PC-3 (cell line): ENCODE results near the gene TPM1. TPM values are rescaled to one million over a fixed set of nuclear protein-coding genes. Genes with fewer than 3 reads are reported as not detected.

Source experiments
- ATAC-seq: fragments of 200-7000 bp; cut with Tn5 transposase; 2 replicates; pipeline ENCODE4 v1.9.1; 2020; ENCODE audit warnings: mild to moderate bottlenecking, moderate library complexity
- BruUV-seq: library from RNA; stranded (reverse); fragments of 400-500 nt; replicated peaks from 2 replicates; lab custom pipeline; 2021; lab: Mats Ljungman, UMichigan
- CTCF ChIA-PET: fragments of 300-600 bp; sonication (Branson Sonifier 250); formaldehyde crosslinking; loops from one replicate; lab custom pipeline; 2022; ENCODE audit warnings: antibody characterized with exemption; lab: Charles Lee
- POLR2A ChIA-PET: fragments of 300-600 bp; sonication (Branson Sonifier 250); formaldehyde crosslinking; loops from one replicate; lab custom pipeline; 2022; ENCODE audit warnings: antibody characterized with exemption; ENCODE audit not compliant: unreplicated experiment; lab: Charles Lee
- DNase-seq: peaks from one replicate; pipeline ENCODE4 v3.0.0-alpha.2; 2015
- H2AFZ ChIP-seq: fragments of 300-600 bp; sonication (generic); 2 replicates; pipeline ENCODE4 v1.6.0; 2016; ENCODE audit warnings: antibody characterized with exemption, low read length
- H3F3A ChIP-seq: fragments of 300-600 bp; sonication (generic); one replicate; pipeline ENCODE4 v1.6.0; 2017; ENCODE audit warnings: antibody characterized with exemption, low read length, control low read depth, mild to moderate bottlenecking; ENCODE audit not compliant: unreplicated experiment
- H3K27ac ChIP-seq: fragments of 300-600 bp; sonication (generic); 2 replicates; pipeline ENCODE4 v1.5.1; 2016; ENCODE audit warnings: mild to moderate bottlenecking, low read length
- H3K27me3 ChIP-seq: fragments of 300-600 bp; sonication (generic); 2 replicates; pipeline ENCODE4 v1.6.1; 2016; ENCODE audit warnings: low read length, mixed read lengths
- H3K36me3 ChIP-seq: fragments of 300-600 bp; sonication (generic); 2 replicates; pipeline ENCODE4 v1.6.1; 2016; ENCODE audit warnings: low read depth, mixed run types, low read length, mixed read lengths
- H3K4me1 ChIP-seq: fragments of 300-600 bp; sonication (generic); 2 replicates; pipeline ENCODE4 v1.5.1; 2016; ENCODE audit warnings: low read length; ENCODE audit not compliant: insufficient read depth
- H3K4me2 ChIP-seq: fragments of 300-600 bp; sonication (generic); 2 replicates; pipeline ENCODE4 v1.6.0; 2016; ENCODE audit warnings: low read length
- H3K4me3 ChIP-seq: fragments of 300-600 bp; sonication (generic); 2 replicates; pipeline ENCODE4 v1.5.1; 2016; ENCODE audit warnings: mild to moderate bottlenecking, low read length, mixed read lengths
- H3K79me2 ChIP-seq: fragments of 300-600 bp; sonication (generic); 2 replicates; pipeline ENCODE4 v1.6.1; 2017; ENCODE audit warnings: low read length, mixed read lengths
- H3K9ac ChIP-seq: fragments of 300-600 bp; sonication (generic); 2 replicates; pipeline ENCODE4 v1.6.0; 2016; ENCODE audit warnings: mild to moderate bottlenecking, low read length
- H3K9me2 ChIP-seq: fragments of 300-600 bp; sonication (generic); replicated peaks from 2 replicates; pipeline ENCODE4 v1.6.1; 2016; ENCODE audit warnings: mixed run types, low read length, mixed read lengths
- H3K9me3 ChIP-seq: fragments of 300-600 bp; sonication (generic); 2 replicates; pipeline ENCODE4 v1.6.1; 2016; ENCODE audit warnings: low read length, mixed read lengths
- H4K20me1 ChIP-seq: fragments of 300-600 bp; sonication (generic); 2 replicates; pipeline ENCODE4 v1.6.1; 2016; ENCODE audit warnings: low read length, mixed read lengths
- EZH2 ChIP-seq: fragments of 300-600 bp; sonication (generic); IDR thresholded peaks from one replicate; pipeline ENCODE4 v1.6.1; 2017; ENCODE audit warnings: antibody characterized with exemption, mild to moderate bottlenecking, low read length; ENCODE audit not compliant: unreplicated experiment
- EZH2phosphoT487 ChIP-seq: fragments of 300-600 bp; sonication (generic); IDR thresholded peaks from 2 replicates; pipeline ENCODE4 v1.6.1; 2018; ENCODE audit warnings: mild to moderate bottlenecking, antibody characterized with exemption, low read length, borderline replicate concordance
- intact Hi-C: fragments of 100-400 bp; cut with micrococcal nuclease; formaldehyde crosslinking; loops from 2 replicates; pipeline ENCODE4 v1.9.0; 2023
- total RNA-seq: library from RNA; depleted of rRNA; stranded (reverse); fragments of >200 nt; gene quantifications from 2 replicates; pipeline ENCODE4 v1.2.3, GENCODE V29; 2014
- TF ChIP-seq, protein P1 (sequence below): fragments of 300-600 bp; sonication (generic); conservative IDR thresholded peaks from 2 replicates; pipeline ENCODE4 v1.5.1; 2017; ENCODE audit warnings: antibody characterized with exemption, low read depth, mild to moderate bottlenecking, low read length

Gene TPM1
- total RNA-seq, 1 experiment from 2014 or later: 127 TPM

DNA sequence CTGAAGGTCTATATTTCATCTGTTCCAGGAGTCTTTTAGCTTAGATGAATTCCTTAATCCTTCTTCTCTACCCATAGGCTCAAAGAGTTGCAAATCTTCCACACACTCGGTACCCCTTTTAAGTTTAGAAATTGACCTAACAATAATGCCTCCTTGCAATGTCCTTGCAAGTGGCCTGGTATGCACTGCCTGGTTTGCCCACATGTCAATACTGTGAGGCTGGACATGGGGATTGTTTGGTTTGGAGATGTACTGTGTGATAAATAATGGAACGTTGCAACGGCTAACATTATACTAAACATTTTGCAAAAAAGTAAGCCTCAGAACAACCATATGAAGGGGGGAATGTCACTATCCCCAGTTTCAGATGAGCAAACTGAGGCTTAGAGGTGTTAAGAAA is 22.4 kb upstream of the TPM1 start:
- Histone ChIP-seq H2AFZ (no peak overlapping the region), H3K4me1 (peaks cover 34% of the 10 kb centered on the region), H3K9me3 (no peaks in the 10 kb centered on the region), H3K9me2 (no peaks in the 10 kb centered on the region), H3K27ac (peak overlapping the region; percentile 73), H3F3A (no peaks in the 10 kb centered on the region), H3K79me2 (no peaks in the 10 kb centered on the region), H4K20me1 (no peaks in the 10 kb centered on the region), H3K4me3 (no peak overlapping the region), H3K36me3 (no peaks in the 10 kb centered on the region), H3K9ac (no peak overlapping the region), H3K4me2 (peak overlapping the region; percentile 33), H3K27me3 (no peaks in the 10 kb centered on the region)
- ChIA-PET CTCF (no interaction called here), POLR2A (no interaction called here)
- ATAC-seq (no peak), DNase-seq (no peak)
- BruUV-seq: no TSS peak
- intact Hi-C loops: no loop called here
- no peak for TF ChIP-seq EZH2
- TF ChIP-seq, protein P1, sequence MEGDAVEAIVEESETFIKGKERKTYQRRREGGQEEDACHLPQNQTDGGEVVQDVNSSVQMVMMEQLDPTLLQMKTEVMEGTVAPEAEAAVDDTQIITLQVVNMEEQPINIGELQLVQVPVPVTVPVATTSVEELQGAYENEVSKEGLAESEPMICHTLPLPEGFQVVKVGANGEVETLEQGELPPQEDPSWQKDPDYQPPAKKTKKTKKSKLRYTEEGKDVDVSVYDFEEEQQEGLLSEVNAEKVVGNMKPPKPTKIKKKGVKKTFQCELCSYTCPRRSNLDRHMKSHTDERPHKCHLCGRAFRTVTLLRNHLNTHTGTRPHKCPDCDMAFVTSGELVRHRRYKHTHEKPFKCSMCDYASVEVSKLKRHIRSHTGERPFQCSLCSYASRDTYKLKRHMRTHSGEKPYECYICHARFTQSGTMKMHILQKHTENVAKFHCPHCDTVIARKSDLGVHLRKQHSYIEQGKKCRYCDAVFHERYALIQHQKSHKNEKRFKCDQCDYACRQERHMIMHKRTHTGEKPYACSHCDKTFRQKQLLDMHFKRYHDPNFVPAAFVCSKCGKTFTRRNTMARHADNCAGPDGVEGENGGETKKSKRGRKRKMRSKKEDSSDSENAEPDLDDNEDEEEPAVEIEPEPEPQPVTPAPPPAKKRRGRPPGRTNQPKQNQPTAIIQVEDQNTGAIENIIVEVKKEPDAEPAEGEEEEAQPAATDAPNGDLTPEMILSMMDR: no peak
- TF ChIP-seq EZH2phosphoT487: no peak

DNA sequence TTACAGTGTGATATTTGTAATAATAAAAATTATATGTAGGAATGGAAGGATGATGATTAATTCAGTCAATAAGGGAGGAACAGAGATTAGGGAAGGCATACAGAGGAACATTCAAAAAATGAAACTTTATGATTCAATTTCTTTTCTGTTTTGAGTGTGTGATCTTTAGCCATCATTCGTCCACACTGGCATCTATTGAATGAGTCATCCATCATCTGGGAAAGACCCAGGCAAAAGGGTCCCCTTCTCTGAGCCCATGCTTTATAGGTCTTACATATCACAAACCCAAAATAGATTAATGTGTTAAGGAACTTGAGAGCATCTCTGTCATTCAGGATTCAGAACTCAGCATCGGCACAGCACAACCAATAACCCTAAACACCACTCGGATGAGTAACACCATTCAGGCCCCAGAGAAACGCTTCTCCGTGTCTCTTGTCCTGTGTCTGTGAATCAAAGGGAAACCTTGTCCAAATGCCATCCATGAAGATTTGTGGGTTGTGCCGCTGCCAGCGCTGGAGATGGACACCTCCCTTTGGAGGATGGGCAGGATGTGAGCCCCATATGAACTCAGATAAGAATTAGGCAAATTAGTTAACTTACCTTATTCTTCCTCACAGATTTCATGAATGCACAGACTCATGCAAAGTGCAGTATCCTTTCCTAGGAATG is 21.7 kb upstream of the TPM1 start:
- Histone ChIP-seq H3K27ac (no peak overlapping the region), H2AFZ (no peak overlapping the region), H3K79me2 (no peaks in the 10 kb centered on the region), H3K27me3 (no peaks in the 10 kb centered on the region), H3K4me1 (peaks cover 26% of the 10 kb centered on the region), H3K4me2 (no peak overlapping the region), H3F3A (no peaks in the 10 kb centered on the region), H3K4me3 (no peak overlapping the region), H3K36me3 (no peaks in the 10 kb centered on the region), H3K9ac (no peak overlapping the region), H3K9me2 (no peaks in the 10 kb centered on the region), H3K9me3 (no peaks in the 10 kb centered on the region), H4K20me1 (no peaks in the 10 kb centered on the region)
- no peak for DNase-seq
- TF ChIP-seq EZH2phosphoT487 (no peak), EZH2 (no peak)
- TF ChIP-seq, protein P1: no peak
- BruUV-seq: no TSS peak
- ChIA-PET POLR2A (no interaction called here), CTCF (no interaction called here)
- ATAC-seq: no peak
- intact Hi-C loops: no loop called here

DNA sequence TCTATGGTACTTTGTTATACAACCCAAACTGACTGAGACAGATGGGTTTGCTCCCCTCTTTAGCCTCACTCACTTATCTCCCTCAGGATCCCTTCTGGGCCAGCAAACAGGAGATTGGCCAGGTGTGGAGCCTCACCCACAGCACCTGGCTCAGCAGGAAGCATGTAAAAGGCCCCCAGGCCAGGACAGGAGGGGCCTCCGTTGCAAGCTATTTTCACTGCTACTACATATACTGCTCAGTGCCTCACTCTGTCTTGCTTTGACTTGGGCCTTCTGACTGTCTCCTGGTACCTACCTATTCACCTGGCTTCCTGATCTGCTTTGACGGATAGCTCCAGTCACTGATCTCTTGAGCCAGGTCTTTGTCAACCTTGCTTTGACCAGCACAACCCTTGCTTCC is 20.4 kb upstream of the TPM1 start:
- H3K27me3 ChIP-seq: no peaks in the 10 kb centered on the region
- no peaks in the 10 kb centered on the region for H4K20me1 ChIP-seq
- no peak overlapping the region for H2AFZ ChIP-seq
- no peaks in the 10 kb centered on the region for H3K79me2 ChIP-seq
- H3K9ac ChIP-seq: no peak overlapping the region
- POLR2A ChIA-PET: no interaction called here
- BruUV-seq: no TSS peak
- H3K4me1 ChIP-seq: peaks cover 22% of the 10 kb centered on the region
- H3K4me2 ChIP-seq: no peak overlapping the region
- no peak for TF ChIP-seq EZH2phosphoT487
- TF ChIP-seq, protein P1: no peak
- no peak for TF ChIP-seq EZH2
- ATAC-seq: no peak
- H3K36me3 ChIP-seq: no peaks in the 10 kb centered on the region
- no peaks in the 10 kb centered on the region for H3K9me2 ChIP-seq
- CTCF ChIA-PET: no interaction called here
- H3F3A ChIP-seq: no peaks in the 10 kb centered on the region
- intact Hi-C loops: no loop called here
- no peaks in the 10 kb centered on the region for H3K9me3 ChIP-seq
- no peak overlapping the region for H3K27ac ChIP-seq
- H3K4me3 ChIP-seq: no peak overlapping the region
- DNase-seq: no peak
